H1 (cell line): ENCODE data around the gene HSPB1. TPM values are rescaled to one million over a fixed set of nuclear protein-coding genes. Genes with fewer than 3 reads are reported as not detected.

ENCODE experiments used
- CTCF ChIA-PET: fragments of 300-600 bp; sonication (Branson Sonifier 250); formaldehyde crosslinking; loops from one replicate; lab custom pipeline; 2021; ENCODE audit not compliant: partially characterized antibody; lab: Charles Lee
- POLR2A ChIA-PET: fragments of 300-600 bp; sonication (Branson Sonifier 250); formaldehyde crosslinking; loops from one replicate; lab custom pipeline; 2021; ENCODE audit warnings: inconsistent platforms; ENCODE audit not compliant: partially characterized antibody; lab: Charles Lee
- DNase-seq, 2 experiments: peaks; one replicate each; pipeline versions ENCODE4 v3.0.0 to v3.0.0-alpha.2; 2010 to 2022; ENCODE audit warnings: low spot score in 2 of 2, low read depth in 1 of 2, mixed read lengths in 1 of 2
- FAIRE-seq: peaks from 2 replicates; lab custom pipeline; 2011; peaks lifted over from hg19 to GRCh38; lab: Jason Lieb, UNC
- H2AFZ ChIP-seq: 2 replicates; pipeline ENCODE4 v1.8.1; 2012; ENCODE audit warnings: low read length, inconsistent platforms
- H2AK5ac ChIP-seq: 2 replicates; pipeline ENCODE4 v1.6.1; 2013; ENCODE audit warnings: low read depth, low read length
- H2BK120ac ChIP-seq: replicated peaks from 2 replicates; pipeline ENCODE3; 2013; ENCODE audit warnings: low read depth, low read length, inconsistent platforms
- H2BK12ac ChIP-seq: 2 replicates; pipeline ENCODE4 v1.6.1; 2013; ENCODE audit warnings: low read depth, low read length
- H2BK15ac ChIP-seq: 2 replicates; pipeline ENCODE4 v1.6.1; 2013; ENCODE audit warnings: low read length
- H2BK20ac ChIP-seq: 2 replicates; pipeline ENCODE4 v1.6.1; 2013; ENCODE audit warnings: low read length
- H2BK5ac ChIP-seq: 2 replicates; pipeline ENCODE4 v1.6.1; 2013; ENCODE audit warnings: low read depth, low read length
- H3K14ac ChIP-seq: 2 replicates; pipeline ENCODE4 v1.6.1; 2013; ENCODE audit warnings: inconsistent platforms; ENCODE audit not compliant: insufficient read length
- H3K18ac ChIP-seq: 2 replicates; pipeline ENCODE4 v1.6.1; 2013; ENCODE audit warnings: low read length; ENCODE audit errors: extremely low read depth
- H3K23ac ChIP-seq: 2 replicates; pipeline ENCODE4 v1.6.1; 2013; ENCODE audit warnings: inconsistent platforms; ENCODE audit not compliant: insufficient read length
- H3K23me2 ChIP-seq: 2 replicates; pipeline ENCODE4 v1.6.1; 2013; ENCODE audit warnings: low read depth, low read length
- H3K27ac ChIP-seq: 2 replicates; pipeline ENCODE4 v1.6.1; 2011; ENCODE audit warnings: low read depth, low read length, inconsistent platforms
- H3K27me3 ChIP-seq, 4 experiments: replicated peaks in 1 of 4; 1 replicate in 1 of 4; 2 replicates in 3 of 4; pipeline versions ENCODE4 v1.6.1 to v1.8.1; 2011 to 2013; ENCODE audit warnings: low read length in 3 of 4, mild to moderate bottlenecking in 3 of 4, inconsistent platforms in 2 of 4, mixed read lengths in 2 of 4, moderate library complexity in 1 of 4; ENCODE audit not compliant: control insufficient read depth in 3 of 4, insufficient read depth in 3 of 4; ENCODE audit errors: extremely low read depth in 1 of 4
- H3K36me3 ChIP-seq, 4 experiments: 2 replicates each; pipeline versions ENCODE4 v1.6.1 to v1.8.1; 2011 to 2013; ENCODE audit warnings: mild to moderate bottlenecking in 4 of 4, low read length in 3 of 4, moderate library complexity in 2 of 4, control low read depth in 1 of 4, inconsistent platforms in 1 of 4; ENCODE audit not compliant: insufficient read depth in 4 of 4, control insufficient read depth in 2 of 4
- H3K4ac ChIP-seq: replicated peaks from 2 replicates; pipeline ENCODE3; 2013; ENCODE audit warnings: low read length, low read depth, mixed read lengths, inconsistent platforms; ENCODE audit not compliant: insufficient read length
- H3K4me1 ChIP-seq, 4 experiments: replicated peaks in 1 of 4; 1 replicate in 1 of 4; 2 replicates in 3 of 4; pipeline versions ENCODE4 v1.6.1 to v1.8.1; 2011 to 2013; ENCODE audit warnings: low read length in 3 of 4, inconsistent platforms in 2 of 4, mixed read lengths in 1 of 4; ENCODE audit not compliant: insufficient read depth in 4 of 4, control insufficient read depth in 3 of 4
- H3K4me2 ChIP-seq, 2 experiments: 2 replicates each; pipeline versions ENCODE4 v1.6.1 to v1.8.1; 2011 to 2013; ENCODE audit warnings: low read depth in 2 of 2, low read length in 2 of 2, control low read depth in 1 of 2, inconsistent platforms in 1 of 2, mild to moderate bottlenecking in 1 of 2; ENCODE audit not compliant: insufficient read depth in 1 of 2
- H3K4me3 ChIP-seq, 4 experiments: fragments of 200-600, 300-600 bp in 1 of 4; sonication (generic), shearing (Covaris generic), sonication (Bioruptor Twin) in 1 of 4; 2 replicates each; pipeline versions ENCODE4 v1.5.1 to v1.8.1; 2011 to 2016; ENCODE audit warnings: low read length in 4 of 4, low read depth in 3 of 4, control low read depth in 2 of 4, inconsistent platforms in 2 of 4, mild to moderate bottlenecking in 2 of 4, mixed read lengths in 1 of 4, moderate library complexity in 1 of 4; ENCODE audit not compliant: insufficient read depth in 2 of 4; ENCODE audit errors: extremely low read depth in 1 of 4
- H3K56ac ChIP-seq: replicated peaks from 2 replicates; pipeline ENCODE3; 2013; ENCODE audit warnings: low read depth, mild to moderate bottlenecking, mixed read lengths, low read length, inconsistent platforms; ENCODE audit not compliant: insufficient read length
- H3K79me1 ChIP-seq: 2 replicates; pipeline ENCODE4 v1.6.1; 2013; ENCODE audit warnings: low read depth, low read length, control low read depth
- H3K79me2 ChIP-seq, 2 experiments: 2 replicates each; pipeline versions ENCODE4 v1.6.1 to v1.8.1; 2012 to 2013; ENCODE audit warnings: low read length in 2 of 2, mild to moderate bottlenecking in 2 of 2, inconsistent platforms in 1 of 2; ENCODE audit not compliant: insufficient read depth in 2 of 2, control insufficient read depth in 1 of 2
- H3K9ac ChIP-seq, 4 experiments: replicated peaks in 1 of 4; 1 replicate in 1 of 4; 2 replicates in 3 of 4; pipeline versions ENCODE4 v1.6.1 to v1.8.1; 2011 to 2013; ENCODE audit warnings: low read depth in 3 of 4, low read length in 3 of 4, control low read depth in 2 of 4, mild to moderate bottlenecking in 2 of 4, moderate library complexity in 2 of 4, inconsistent platforms in 1 of 4; ENCODE audit errors: extremely low read depth in 1 of 4
- H3K9me3 ChIP-seq, 2 experiments: 2 replicates each; pipeline versions ENCODE4 v1.6.1 to v1.8.1; 2012 to 2013; ENCODE audit warnings: mild to moderate bottlenecking in 2 of 2, moderate library complexity in 2 of 2, control low read depth in 1 of 2, inconsistent platforms in 1 of 2, low read depth in 1 of 2, low read length in 1 of 2, mixed read lengths in 1 of 2; ENCODE audit not compliant: insufficient read depth in 2 of 2
- H4K20me1 ChIP-seq, 2 experiments: replicated peaks in 1 of 2; 2 replicates each; pipeline versions ENCODE3 to v1.8.1; 2011 to 2013; ENCODE audit warnings: inconsistent platforms in 2 of 2, low read length in 2 of 2, mild to moderate bottlenecking in 1 of 2; ENCODE audit not compliant: insufficient read depth in 2 of 2, control insufficient read depth in 1 of 2
- H4K5ac ChIP-seq: 2 replicates; pipeline ENCODE4 v1.6.1; 2013; ENCODE audit warnings: low read length, low read depth, mixed read lengths, inconsistent platforms; ENCODE audit not compliant: insufficient read length
- H4K8ac ChIP-seq: 2 replicates; pipeline ENCODE4 v1.8.0; 2013; ENCODE audit warnings: mild to moderate bottlenecking, moderate library complexity, low read length, inconsistent platforms; ENCODE audit not compliant: insufficient read depth; ENCODE audit errors: extremely low read depth
- H4K91ac ChIP-seq: replicated peaks from 2 replicates; pipeline ENCODE3; 2013; ENCODE audit warnings: low read length, mixed read lengths, inconsistent platforms; ENCODE audit not compliant: insufficient read length
- CTCF ChIP-seq, 3 experiments: IDR thresholded peaks; 1 replicate in 2 of 3; 2 replicates in 1 of 3; pipeline versions ENCODE4 v1.5.1 to v1.6.1; 2011; ENCODE audit warnings: low read length in 3 of 3, mild to moderate bottlenecking in 3 of 3, inconsistent platforms in 2 of 3, low read depth in 1 of 3, moderate library complexity in 1 of 3; ENCODE audit not compliant: insufficient read depth in 1 of 3; ENCODE audit errors: control extremely low read depth in 1 of 3
- KDM5A ChIP-seq: fragments of 200-600 bp; IDR thresholded peaks from 2 replicates; pipeline ENCODE4 v1.7.1; 2012; ENCODE audit warnings: mild to moderate bottlenecking, low read length, inconsistent platforms, mixed read lengths
- RAD21 ChIP-seq, 2 experiments: IDR thresholded peaks in 1 of 2; conservative IDR thresholded peaks in 1 of 2; 2 replicates each; pipeline ENCODE4 v1.6.1; 2011; ENCODE audit warnings: low read depth in 2 of 2, low read length in 2 of 2, improper control_type of control experiment in 1 of 2, inconsistent platforms in 1 of 2, mild to moderate bottlenecking in 1 of 2, moderate library complexity in 1 of 2
- YY1 ChIP-seq: IDR thresholded peaks from 2 replicates; pipeline ENCODE4 v1.6.1; 2011; ENCODE audit warnings: low read depth, mild to moderate bottlenecking, low read length
- WGBS, 2 experiments: shearing (Covaris generic) in 1 of 2; methylation state at CpG; one replicate each; pipeline versions ENCODE4 v1.1.6 to v1.1.7; 2013 to 2015; ENCODE audit warnings: low lambda C conversion rate in 2 of 2, mixed read lengths in 2 of 2, inconsistent platforms in 1 of 2, low coverage in 1 of 2, missing lambda C conversion rate in 1 of 2; ENCODE audit not compliant: insufficient replicate concordance in 2 of 2, insufficient coverage in 1 of 2, insufficient read length in 1 of 2; ENCODE audit errors: extremely low coverage in 1 of 2, missing lambda C conversion rate in 1 of 2; 5-methylcytosine and 5-hydroxymethylcytosine counted together
- polyA plus RNA-seq, 7 experiments: library from polyadenylated mRNA; depleted of rRNA in 3 of 7; stranded (reverse) in 5 of 7; unstranded in 2 of 7; fragments of >200 nt in 5 of 7; fragments of 200-250 nt in 2 of 7; gene quantifications; 1 replicate in 5 of 7; 2 replicates in 1 of 7; 4 replicates in 1 of 7; pipeline versions ENCODE4 v1.2.1 to v1.2.3, GENCODE V29; 2011 to 2013; ENCODE audit warnings: missing spikeins in 2 of 7, mixed read lengths in 2 of 7
- total RNA-seq: library from RNA; stranded (reverse); fragmentation: NEBNext Ultra II Directional; extraction: Animal tissue kit (Norgen Biotek cat#: 25700); gene quantifications from 2 replicates; pipeline ENCODE4 v1.2.1, GENCODE V29; 2021

Gene HSPB1
- total and polyA plus RNA-seq, 2 of the 8 experiments (the other 6 are each of a cell fraction or from before 2014, with no cell fraction given) = 165 to 254 TPM

DNA sequence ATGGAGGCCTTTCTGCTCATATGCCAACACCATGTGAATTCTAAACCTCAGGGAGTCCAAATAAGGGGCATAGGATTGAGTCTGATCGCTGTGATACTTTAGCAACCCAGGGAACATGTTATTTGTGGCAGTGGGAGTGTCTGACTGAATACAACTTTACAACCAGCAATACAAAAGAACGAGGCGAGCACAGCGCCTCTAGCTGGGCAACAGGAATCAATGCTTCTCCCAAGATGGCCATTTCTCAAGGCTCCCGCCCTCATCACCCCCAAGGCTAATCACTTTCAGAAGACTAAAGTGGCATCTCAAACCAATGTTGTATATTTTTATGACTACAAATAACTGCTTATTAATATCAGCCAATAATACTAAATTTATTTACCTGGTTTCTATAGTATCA, 28.2 kb downstream of the HSPB1 start:
- Histone ChIP-seq H3K27me3 (no peaks in the 10 kb centered on the region), H3K79me1 (peaks cover 7% of the 10 kb centered on the region), H3K4me1 (peaks cover 0 to 4% (median under 1%) of the 10 kb centered on the region in 4 experiments; a peak in 2 of 7 replicates), H3K36me3 (peaks cover 22 to 55% (median 44%) of the 10 kb centered on the region in 4 experiments), H2AFZ (no peak overlapping the region), H3K9me3 (no peaks in the 10 kb centered on the region), H3K18ac (no peak overlapping the region), H3K56ac (no peak overlapping the region), H2BK20ac (no peak overlapping the region), H4K5ac (no peak overlapping the region), H4K91ac (no peak overlapping the region), H2BK5ac (no peak overlapping the region), H3K14ac (no peak overlapping the region), H3K4me2 (no peak overlapping the region), H2BK15ac (no peak overlapping the region), H3K23ac (no peak overlapping the region), H4K20me1 (peaks cover 43% of the 10 kb centered on the region in 2 experiments), H4K8ac (no peak overlapping the region), H3K4ac (no peak overlapping the region), H3K4me3 (no peak overlapping the region), H3K27ac (no peak overlapping the region), H2AK5ac (no peak overlapping the region), H2BK12ac (no peak overlapping the region), H3K23me2 (no peaks in the 10 kb centered on the region), H2BK120ac (no peak overlapping the region), H3K9ac (no peak overlapping the region), H3K79me2 (peaks cover 12 to 91% of the 10 kb centered on the region in 2 experiments)
- TF ChIP-seq CTCF (IDR thresholded peaks at IDR 0.05; ENCODE audit: control extremely low read depth in 1 of 3, insufficient read depth in 1 of 3, low read depth in 1 of 3, low read length in 3 of 3) = peak; percentile 31 to 63 (median 49); a peak in 3 of 4 replicates
- peak; percentile 51; the same call in 1 of the 2 replicates for TF ChIP-seq YY1
- TF ChIP-seq RAD21 (IDR thresholded peaks at IDR 0.05 in 1 of 2, conservative IDR thresholded peaks at IDR 0.05 in 1 of 2; ENCODE audit: low read depth in 2 of 2, low read length in 2 of 2) = peak; percentile 11 to 21; a peak in 2 of 4 replicates
- TF ChIP-seq KDM5A = no peak
- 93% methylated on average over 5 of the region's 5 CpGs; no CpG with 5 or more reads in 1 of the 2 experiments for WGBS, 2 experiments
- ChIA-PET POLR2A (interaction anchor here (1.8 to 15.6 kb wide), 4 partner anchors 9 to 24 kb away, joined by 9 to 249 read pairs (median 12); partner anchors contain the start of gene YWHAG), CTCF (interaction anchor here (0.8 to 2.2 kb wide), 10 partner anchors 8 to 153 kb away, joined by 3 to 5 read pairs (median 3); no protein-coding TSS in a partner anchor)
- FAIRE-seq (no peak), DNase-seq (no peak)
